ENCODE results near the gene BDNF.

- TF ChIP-seq CTCF (IDR thresholded peaks at IDR 0.05; ENCODE audit: low read depth, low read length) (no peak), EZH2phosphoT487 (IDR thresholded peaks at IDR 0.05; ENCODE audit: low read depth) (no peak)
Measured at GRCh38 chr11:27619763-27620335, 80.4 kb downstream of the BDNF start.
